ENCODE results near the gene MBOAT7. TPM values are rescaled to one million over a fixed set of nuclear protein-coding genes. Genes with fewer than 3 reads are reported as not detected.
A peak's percentile ranks its signal among the peaks of the same experiment; 100 is the strongest.

Gene MBOAT7
- total and polyA plus RNA-seq, 2 of the 8 experiments (the other 6 are each of a cell fraction or from before 2014, with no cell fraction given): 85.5 to 90.9 TPM

- TF ChIP-seq CHD7 (IDR thresholded peaks at IDR 0.05; ENCODE audit: insufficient replicate concordance, low read length) (no peak), EGR1 (IDR thresholded peaks at IDR 0.05; ENCODE audit: borderline replicate concordance, low read depth, low read length) (no peak), NRF1 (IDR thresholded peaks at IDR 0.05; ENCODE audit: low read depth, low read length) (no peak), BRCA1 (IDR thresholded peaks at IDR 0.05; ENCODE audit: low read depth, low read length) (no peak), SIRT6 (IDR thresholded peaks at IDR 0.05; ENCODE audit: low read length) (no peak), TAF7 (optimal IDR thresholded peaks at IDR 0.05; ENCODE audit: borderline replicate concordance, low read depth, low read length) (peak; percentile 11), CBX5 (IDR thresholded peaks at IDR 0.05; ENCODE audit: low read depth, low read length) (no peak), ATF2 (IDR thresholded peaks at IDR 0.05; ENCODE audit: low read length) (no peak), POLR2AphosphoS5 (IDR thresholded peaks at IDR 0.05; ENCODE audit: low read depth, low read length) (peak; percentile 56), POLR2A (IDR thresholded peaks at IDR 0.05; ENCODE audit: control extremely low read depth in 1 of 2, low read depth in 2 of 2, low read length in 2 of 2) (peak in 1 of 2 experiments; percentile 73; a peak in 2 of 3 replicates)
These were observed 13.8 kb upstream of the MBOAT7 start (continued) for GRCh38 chr19:54203151-54203611.
